HG02943 (cell line): ENCODE results near the gene CARS2.
"Not testable (repeated sequence)": the region's sequence is repeated elsewhere in the genome, so short reads cannot be mapped to it uniquely, and the experiment has no call there.

Experiments used
- ATAC-seq: cut with Tn5 transposase; IDR thresholded peaks from one replicate; pipeline ENCODE4 v1.9.1; 2021; ENCODE audit warnings: mild to moderate bottlenecking, low read depth, moderate library complexity; ENCODE audit not compliant: unreplicated experiment

Gene CARS2

DNA sequence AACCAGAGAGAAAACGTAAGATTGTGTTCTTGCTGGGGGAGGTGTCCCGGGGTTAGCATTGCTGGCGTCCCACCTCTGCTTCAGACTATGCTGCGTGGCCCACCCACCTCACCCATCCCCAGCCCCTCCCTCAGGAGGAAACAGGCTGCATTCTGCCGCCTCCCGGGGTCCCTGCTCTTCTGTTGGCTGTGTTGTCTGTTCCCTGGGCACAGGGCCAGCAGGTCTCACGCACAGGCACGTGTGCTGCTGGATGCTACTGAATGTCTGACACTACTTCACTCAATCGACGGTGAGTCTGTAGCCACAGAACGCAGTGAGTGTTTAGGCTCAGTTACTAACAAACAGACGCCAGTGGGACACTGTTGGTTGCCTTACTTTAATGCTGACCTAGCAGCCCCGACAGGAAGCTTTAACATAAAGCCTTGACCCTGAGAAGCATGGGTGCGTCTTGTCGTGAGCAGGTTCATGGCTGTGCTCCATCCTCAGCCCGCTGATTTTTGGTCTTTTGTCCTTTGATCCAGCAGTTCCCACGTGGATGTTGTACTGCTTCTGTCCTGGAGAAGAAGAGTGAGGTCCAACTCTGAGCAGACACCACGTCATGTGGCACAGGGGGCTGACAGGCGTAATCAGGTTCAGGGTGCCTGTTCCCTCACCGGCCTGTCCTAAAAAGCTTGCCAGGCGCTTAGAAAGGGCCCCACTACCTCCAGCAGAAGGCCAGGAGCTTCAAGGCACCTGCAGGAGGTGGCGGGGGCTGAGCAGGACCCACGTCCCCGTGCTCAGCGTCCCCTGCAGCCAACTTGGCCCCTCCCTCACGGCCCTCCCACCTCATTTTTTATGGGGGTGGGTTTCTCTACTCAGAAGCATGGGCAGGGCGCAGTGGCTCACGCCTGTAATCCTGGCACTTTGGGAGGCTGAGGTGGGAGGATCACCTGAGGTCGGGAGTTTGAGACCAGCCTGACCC, 64.6 kb downstream of the CARS2 start:
- no peak for ATAC-seq

DNA sequence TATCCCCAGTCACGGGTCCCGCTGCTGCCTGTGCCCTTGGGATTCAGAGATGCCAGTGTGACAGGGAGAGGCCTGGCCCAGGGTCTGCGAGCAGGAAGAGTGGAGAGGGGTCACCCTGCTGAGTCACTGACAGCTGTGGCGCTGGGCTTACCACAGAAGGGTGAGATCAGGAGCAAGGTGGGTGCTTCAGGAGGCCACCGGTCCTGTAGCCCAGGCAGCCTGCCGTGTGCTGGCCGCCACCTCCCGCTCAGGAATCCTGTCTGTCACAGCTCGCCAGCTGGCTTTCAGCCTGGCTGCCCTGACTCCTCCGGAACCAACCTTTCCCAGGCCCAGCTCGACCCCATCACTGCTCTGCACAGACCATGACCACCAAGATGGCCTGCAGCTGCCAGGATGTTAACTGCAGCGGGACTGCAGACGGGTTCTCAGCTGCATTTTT, 65.3 kb downstream of the CARS2 start:
- no peak for ATAC-seq

DNA sequence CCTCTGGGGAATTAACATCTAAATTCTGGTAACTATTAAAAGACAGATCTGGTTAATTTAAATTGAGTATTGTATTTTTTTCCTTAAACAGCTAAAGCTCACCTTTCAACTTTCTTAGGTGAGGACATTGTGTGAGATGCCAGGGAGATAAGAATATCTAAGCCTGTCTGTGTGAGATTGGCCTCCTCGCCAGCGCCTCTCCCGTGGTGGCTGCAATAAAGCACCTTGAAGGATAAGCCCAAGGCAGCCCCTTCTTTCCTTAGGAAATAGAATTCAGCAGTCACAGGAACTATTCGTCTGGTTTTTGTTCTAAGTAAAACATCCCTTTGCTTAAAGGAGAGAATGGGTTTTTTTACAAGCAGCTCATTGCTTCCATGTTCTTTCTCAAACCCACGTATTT, 66.0 kb downstream of the CARS2 start:
- ATAC-seq: no peak

DNA sequence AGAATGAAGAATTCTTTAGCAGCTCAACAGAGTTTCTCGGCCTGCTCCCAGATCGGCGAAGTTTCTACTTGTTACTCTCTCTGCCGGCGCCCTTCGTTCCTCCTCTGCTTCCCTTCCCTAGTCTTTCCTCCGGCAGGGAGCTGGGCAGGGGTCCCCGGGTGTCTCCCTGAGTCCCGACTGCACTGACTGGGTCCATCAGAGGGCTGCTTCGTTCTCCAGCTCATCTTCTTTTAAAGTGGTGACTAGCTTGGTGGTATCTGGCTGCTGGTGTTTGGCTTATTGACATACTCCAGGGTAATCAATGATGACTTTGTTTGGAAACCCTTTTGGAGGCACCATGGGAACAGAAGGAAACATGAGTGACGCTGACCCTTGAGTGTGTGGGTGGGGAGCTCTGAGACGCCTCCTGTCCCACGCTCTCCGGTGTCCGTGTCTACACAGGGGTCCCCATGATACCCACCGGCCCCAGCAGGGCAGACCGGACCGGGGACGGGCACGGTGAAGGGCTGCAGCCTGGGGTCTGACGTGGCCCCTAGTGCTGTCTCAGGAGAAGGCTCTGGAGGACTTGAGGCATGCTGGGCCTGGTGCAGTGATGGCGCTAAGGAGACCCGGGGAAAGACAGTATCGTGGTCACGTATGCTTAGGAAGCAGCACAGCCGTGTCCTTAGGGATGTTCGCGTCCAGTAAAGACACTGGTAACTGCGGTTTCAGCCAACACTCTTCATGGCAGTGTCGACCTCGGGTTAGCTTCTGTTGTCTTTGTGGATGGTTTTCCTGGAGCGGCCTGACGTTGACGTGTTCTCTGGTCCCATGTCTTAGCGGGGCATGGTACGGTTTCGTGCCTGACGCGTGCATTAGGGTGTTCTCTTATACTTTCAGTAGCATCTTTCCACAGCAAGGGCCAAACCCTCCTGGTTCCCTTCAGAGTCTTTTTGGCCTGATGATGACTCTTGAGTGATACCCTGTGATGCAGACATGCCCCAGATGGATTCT, 66.8 kb downstream of the CARS2 start:
- ATAC-seq: no peak

DNA sequence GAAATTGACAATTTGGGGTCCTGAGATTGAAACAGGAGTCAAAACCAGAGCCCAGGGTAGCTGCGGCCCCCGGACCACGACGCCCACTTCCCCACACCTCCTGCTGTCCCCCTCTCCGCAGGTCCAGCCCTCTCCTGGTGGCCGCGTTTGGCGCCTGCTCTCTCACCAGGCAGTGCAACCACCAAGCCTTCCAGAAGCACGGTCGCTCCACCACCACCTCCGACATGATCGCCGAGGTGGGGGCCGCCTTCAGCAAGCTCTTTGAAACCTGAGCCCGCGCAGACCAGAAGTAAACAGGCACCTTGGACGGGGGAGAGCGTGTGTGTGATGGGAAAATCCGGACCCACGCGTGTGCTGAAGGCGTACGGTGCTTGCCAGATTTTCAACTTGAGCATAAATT, 67.7 kb downstream of the CARS2 start:
- no peak for ATAC-seq

DNA sequence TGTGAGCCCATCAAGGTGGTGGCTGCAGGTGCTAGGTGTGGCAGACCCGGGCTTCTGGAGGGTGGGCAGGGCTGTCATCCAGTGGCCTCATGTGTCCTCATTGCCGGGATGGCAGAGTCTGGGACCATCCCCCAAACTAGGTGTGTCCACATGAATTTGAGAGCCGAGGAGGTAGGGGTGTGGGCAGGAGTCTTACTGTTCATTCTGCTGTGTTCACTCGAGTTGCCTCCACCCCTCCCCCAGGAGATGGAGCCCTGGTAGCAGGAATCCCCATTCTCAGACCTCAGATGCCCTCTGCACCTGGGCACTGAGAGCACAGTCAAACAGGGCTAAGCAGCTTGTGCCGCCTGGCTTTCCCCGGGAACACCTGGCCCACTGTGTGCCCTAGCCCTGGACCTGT, 68.2 kb downstream of the CARS2 start:
- no peak for ATAC-seq

DNA sequence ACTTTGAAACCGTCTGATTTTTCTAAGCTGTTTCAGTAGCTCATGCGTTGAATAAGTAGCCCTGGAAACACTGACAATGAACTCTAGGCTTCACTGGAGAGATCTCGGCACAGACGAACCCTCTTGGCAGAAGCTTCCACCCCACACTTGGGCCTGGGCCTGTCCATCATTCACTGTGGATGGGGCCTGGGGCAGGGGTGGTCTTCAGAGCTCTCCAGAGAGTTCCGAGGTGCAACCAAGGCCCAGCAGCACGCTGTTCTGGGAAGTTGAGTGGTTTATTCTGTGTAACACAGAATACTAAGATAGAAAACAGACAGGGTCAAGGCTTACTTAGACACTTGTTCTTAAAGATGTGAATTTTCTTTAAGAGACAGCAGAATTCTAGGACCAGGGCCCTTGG, 68.6 kb downstream of the CARS2 start:
- no peak for ATAC-seq

DNA sequence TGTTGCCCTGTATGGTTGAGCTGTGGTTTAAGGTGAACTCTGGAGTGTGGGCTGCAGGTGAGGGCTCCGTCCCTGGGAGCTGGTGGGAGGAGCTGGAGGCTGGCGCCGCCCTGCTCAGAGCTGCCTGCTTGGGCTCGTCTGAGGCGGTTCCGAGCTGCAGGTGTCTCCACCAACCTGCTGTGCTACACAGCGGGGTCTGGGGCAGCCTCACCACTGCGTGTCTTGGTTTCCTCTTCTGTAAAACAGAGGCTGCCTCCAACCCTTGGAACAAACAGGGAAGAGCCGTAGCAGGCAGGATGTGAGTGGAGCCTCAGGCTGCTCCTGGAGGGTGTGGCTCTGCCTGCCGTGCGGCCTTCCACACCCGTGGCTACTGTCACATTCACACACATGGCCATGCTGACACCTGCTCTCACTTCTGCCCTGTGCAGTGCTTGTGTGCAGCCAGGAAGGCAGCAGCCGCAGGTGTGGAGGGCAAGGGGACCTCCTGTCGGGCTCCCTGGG, 69.2 kb downstream of the CARS2 start:
- no peak for ATAC-seq

DNA sequence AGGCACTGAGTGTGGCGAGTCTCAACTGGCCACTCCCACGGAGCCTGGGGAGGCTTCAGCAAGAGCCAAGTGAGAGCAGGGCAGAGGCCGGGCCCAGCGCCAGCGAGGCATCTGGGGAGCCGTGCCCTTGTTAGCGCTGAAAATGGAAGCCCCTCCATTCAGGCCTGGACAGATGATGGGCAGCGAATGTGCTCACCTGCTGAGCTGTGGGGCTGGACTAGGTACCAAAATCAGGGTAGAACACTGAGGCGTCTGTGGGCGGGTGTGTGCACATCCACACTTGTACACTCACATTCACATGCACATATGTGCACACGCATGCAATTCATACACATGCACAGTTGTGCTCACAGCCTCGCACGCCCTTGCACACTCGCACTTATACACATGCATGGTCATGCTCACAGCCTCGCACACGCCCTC, 69.9 kb downstream of the CARS2 start:
- no peak for ATAC-seq

DNA sequence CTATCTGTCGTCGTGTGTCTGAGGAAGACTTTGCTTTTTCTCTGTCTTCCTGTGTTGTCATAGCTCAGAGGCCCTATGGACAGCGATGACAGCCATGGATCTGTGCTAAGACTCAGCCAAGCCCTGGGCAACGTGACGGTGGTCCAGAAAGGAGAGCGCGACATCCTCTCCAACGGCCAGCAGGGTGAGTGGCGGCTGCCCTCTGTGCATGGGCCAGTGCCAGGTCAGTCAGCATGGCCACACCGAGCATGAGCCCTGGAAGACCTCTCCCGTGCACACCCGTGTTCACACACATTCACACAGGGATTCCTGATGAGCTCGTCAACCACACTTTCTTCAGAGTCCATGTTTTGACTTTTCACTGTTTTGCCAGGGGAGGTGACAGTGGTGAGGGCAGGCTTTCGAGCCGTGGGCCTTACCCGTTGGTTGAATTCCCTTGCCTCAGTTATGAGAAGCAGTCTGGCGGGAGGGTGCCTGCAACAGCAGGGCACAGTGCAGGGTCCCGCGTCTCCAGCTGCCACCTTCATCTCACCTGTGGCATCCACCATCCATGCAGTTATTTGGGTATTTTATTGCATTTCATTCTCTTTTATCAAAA, 70.4 kb downstream of the CARS2 start:
- ATAC-seq: no peak

DNA sequence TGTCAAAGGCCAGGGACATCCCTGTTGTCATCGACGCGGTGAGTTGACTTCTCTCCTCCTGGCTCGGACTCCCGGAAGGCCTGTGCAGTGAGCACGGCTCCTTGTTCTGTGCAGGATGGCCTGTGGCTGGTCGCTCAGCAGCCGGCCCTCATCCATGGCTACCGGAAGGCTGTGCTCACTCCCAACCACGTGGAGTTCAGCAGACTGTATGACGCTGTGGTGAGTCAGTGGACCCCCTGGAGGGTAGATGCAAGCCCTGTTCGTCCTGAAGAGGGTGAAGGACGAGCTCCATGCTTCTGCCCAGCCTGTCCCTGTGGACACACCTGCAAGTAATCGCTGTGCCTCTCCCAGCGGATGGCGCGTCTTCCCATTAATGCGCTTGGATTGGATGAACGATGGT, 71.4 kb downstream of the CARS2 start:
- ATAC-seq: no peak

DNA sequence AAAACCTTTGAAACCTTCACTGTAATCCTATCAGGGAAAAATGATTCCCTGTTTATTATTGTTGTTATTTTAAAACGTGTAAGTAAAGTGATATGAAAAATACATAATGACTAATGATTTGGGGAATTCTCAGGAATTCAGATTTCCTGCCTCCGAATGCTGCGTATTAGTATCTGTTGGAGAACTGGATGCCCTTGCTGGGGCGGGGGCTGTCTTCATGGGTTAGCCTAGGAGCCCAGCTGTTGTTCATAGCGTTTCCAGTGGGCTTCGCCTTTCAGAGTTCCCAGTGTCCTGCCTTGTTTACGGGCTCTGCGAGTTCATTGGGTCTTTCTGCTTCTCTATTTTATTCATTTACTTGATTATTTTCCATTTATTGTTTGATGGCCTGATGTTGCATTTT, 72.1 kb downstream of the CARS2 start:
- no peak for ATAC-seq

DNA sequence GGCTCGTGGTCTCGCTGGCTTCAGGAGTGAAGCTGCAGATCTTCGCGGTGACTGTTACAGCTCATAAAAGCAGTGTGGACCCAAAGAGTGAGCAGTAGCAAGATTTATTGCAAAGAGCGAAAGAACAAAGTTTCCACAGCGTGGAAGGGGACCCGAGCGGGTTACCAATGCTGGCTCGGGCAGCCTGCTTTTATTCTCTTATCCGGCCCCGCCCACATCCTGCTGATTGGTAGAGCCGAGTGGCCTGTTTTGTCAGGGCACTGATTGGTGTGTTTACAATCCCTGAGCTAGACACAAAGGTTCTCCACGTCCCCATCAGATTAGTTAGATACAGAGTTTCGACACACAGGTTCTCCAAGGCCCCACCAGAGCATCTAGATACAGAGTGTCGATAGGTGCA, 73.7 kb downstream of the CARS2 start:
- not testable (repeated sequence) for ATAC-seq

DNA sequence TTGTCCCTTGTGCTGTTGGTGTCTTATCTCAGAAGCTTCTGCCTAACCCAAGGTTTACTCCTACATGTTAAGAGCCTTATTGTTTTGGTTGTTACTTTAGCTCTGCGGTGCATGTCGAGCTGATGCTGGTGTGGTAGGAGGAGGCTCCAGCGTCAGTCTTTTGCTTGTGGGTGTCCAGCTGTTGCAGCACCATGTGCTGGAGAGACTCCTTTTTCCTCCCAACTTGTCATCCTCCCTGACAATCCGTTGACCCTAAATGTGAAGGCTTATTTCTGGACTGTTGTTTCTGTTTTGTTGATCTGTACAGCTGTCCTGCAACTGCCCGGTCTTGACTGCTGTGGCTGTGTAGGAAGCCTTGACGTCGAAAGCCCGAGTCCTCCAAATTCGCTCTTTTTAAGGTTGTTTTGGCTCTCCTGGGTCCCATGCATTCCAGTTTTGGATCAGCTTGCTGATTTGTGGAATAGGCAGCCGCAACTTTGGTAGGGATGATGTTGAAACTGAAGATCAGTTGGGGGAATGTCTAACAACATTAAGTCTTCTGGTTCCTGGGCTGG, 75.3 kb downstream of the CARS2 start:
- ATAC-seq: no peak

DNA sequence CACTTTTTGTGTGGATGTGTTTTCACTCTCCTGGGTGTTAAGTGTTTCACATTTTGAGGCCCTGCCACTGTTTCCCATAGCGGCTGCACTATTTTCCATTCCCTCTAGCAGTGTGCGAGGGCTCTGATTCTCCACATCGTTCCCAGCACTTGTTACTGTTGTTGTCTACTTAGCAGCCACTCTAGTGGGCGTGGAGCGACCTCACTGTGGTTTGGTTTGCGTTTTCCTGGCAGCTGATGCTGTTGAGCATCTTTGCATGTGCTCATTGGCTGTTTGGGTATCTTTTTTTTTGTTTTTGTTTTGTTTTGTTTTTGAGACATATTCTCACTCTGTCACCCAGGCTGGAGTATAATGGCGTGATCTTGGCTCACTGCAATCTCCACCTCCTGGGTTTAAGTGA, 76.2 kb downstream of the CARS2 start:
- ATAC-seq: no peak

DNA sequence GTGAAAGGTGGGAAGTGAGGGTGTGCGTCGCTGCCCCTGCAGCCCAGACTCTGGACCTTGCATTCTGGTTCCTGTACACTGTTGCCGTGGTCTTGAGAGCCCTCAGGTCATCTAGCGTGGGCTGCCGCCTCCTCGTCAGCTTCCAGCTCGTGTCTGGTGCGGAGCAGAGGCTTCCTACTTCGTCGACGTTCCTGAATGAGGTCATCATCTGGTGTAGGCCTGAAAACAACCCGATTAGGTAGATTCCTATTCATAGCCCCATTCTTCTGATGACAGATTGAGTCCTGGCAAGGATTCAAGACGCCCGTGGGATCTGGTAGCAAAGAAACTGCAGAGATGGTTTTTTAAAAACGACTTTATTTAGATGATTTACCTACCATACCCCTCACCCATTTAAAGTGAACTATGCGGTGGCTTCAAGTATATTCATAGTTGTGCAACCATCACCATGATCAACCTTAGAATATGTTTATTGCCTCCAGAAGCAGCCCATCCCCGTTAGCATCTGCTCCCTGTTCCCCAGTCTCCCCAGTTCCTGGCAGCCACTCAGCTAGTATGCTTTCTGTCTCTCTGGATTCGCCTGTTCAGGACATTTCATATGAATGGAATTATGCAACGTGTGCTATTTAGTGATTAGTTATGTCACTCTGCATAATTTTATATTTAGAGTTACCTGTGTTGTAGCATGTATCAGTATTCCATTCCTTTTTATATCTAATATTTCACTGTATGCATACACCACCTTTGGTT, 76.8 kb downstream of the CARS2 start:
- no peak for ATAC-seq

DNA sequence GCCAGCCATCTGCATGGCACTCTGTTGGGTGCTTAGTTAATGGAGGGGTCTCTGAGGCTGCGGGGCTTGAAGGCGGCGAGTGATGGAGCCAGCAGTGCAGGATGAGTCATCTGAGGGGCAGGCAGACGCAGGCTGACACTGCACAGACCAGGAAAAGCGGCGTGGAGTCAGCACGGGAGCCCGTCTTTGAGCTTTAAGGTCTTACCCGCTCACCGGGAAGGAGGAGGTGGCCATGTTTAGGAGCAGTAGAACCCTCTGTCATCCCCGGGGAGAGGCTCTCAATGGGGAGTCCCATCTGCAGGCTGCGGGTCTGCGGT, 77.5 kb downstream of the CARS2 start:
- ATAC-seq: no peak

DNA sequence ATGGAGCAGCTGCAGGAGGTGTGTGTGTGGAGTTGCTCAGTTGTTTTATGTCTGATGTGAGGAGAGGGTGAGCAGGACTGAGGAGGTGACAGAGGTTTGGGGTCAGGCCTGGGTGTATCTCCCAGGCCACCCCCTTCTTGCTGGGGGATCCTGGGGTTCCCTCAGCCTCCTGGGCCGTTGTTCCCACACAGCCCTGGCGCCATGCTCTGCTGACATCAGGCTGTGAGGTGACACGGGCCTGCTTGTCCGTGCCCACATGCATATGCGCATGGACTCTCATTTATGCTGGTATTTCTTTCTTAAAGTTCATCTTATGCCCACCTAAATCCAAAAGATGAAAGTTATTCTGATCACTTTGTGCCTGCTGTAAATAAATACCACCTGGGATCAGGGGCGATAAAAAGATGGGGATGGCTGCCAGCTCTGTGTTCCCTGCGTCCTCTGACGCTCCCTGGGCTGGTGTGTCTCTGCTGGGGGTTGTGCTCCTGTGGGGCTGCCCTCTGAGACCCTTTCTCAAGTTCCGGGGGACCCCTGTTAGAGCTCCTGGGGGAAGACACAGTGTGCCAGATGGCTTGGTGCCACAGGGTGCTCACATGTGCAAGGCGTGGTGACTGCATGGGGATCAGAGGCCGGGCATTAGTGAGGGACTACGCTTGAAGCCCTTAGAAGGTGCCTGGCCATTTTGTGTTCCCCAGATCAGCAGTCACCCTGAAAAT, 78.0 kb downstream of the CARS2 start:
- no peak for ATAC-seq

DNA sequence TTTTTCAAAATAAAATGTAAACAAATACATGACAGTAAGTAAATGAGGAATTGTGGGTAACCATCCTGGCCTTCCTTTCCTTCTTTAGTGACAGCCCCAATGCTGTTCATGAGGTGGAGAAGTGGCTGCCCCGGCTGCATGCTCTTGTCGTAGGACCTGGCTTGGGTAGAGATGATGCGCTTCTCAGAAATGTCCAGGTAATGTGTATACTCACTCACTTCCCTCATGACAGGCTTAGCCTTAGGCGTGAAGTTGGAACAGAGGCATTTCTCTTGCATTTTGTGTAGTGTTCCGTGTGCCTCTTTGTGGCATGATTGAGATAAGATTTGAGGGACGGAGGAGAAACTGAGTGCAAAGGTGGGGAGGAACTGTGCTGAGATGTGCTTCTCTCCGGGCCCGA, 78.6 kb downstream of the CARS2 start:
- no peak for ATAC-seq
